ENCODE data around the gene SGCG. TPM values are rescaled to one million over a fixed set of nuclear protein-coding genes. Genes with fewer than 3 reads are reported as not detected.

SGCG gene
- 0.15 TPM for total RNA-seq (2021; ENCODE audit: unreplicated experiment)
- 0.05 TPM in 2 replicates for polyA plus RNA-seq (2012)
- percentile 1 among the genes with signal in this experiment for Bru-seq, nascent RNA
- BruChase-seq, experiment 1, labeled RNA remaining after a 6-hour chase = percentile 2 among the genes with signal in this experiment
- percentile 2 among the genes with signal in this experiment for BruChase-seq, experiment 2, labeled RNA remaining after a 2-hour chase
- long read RNA-seq = 0 reads

DNA sequence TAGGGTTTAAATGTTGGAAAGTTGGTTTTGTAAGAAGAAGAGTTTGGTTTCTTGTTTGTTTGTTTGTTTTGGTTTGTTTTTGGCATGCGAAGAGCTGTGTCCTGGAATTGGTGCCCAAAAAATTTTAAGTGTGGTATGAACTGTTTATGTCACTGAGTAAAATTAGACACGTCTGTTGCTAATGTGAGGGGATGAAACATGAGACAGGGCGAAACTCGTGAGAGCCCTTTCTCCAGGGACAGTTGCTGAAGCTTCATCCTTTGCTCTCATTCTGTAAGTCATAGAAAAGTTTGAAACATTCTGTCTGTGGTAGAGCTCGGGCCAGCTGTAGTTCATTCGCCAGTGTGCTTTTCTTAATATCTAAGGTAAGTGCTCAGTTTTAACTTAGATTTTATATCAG, at the start of gene SGCG:
SGCG (plus strand) TSS at position 269 of the 400 bp plus-strand sequence. CDS start 22,716 bp downstream, outside the sequence.
- BruUV-seq (replicated peaks) = no TSS peak
- POLR2A ChIA-PET = no interaction called here
- H3K27me3 ChIP-seq (ENCODE audit: insufficient read depth, low read length) = no peaks in the 10 kb centered on the region

More for the DNA sequence above, at the start of gene SGCG:
- H3K9me3 ChIP-seq (ENCODE audit: control insufficient read depth in 1 of 2, insufficient read depth in 1 of 2, low read depth in 1 of 2, low read length in 2 of 2) = no peaks in the 10 kb centered on the region
- ChIA-PET CTCF (no interaction called here), RAD21 (ENCODE audit: low non-redundant PET in 1 of 2, low total read pairs in 2 of 2, uncharacterized antibody in 2 of 2, unreplicated experiment in 2 of 2) (no interaction called here)
- no peaks in the 10 kb centered on the region for H3K9me2 ChIP-seq (ENCODE audit: insufficient read depth)
- H3K4me1 ChIP-seq (ENCODE audit: control insufficient read depth in 1 of 2, insufficient read depth in 2 of 2, low read length in 2 of 2) = no peaks in the 10 kb centered on the region
- ATAC-seq (no peak), DNase-seq (ENCODE audit: low read depth, low spot score) (no peak)
- no peak within 1 kb of the TSS for H3K27ac ChIP-seq (ENCODE audit: low read depth, low read length)
- no peaks in the 10 kb centered on the region for H3K79me2 ChIP-seq (ENCODE audit: insufficient read depth, low read length)
- H2AFZ ChIP-seq (ENCODE audit: low read depth, low read length, poor library complexity, severe bottlenecking) = no peak within 1 kb of the TSS
- intact Hi-C loops (cut with micrococcal nuclease) = no loop called here
- no peaks in the 10 kb centered on the region for H3K36me3 ChIP-seq (ENCODE audit: control insufficient read depth in 1 of 2, insufficient read depth in 2 of 2, low read length in 2 of 2)
- no peaks in the 10 kb centered on the region for H4K20me1 ChIP-seq (ENCODE audit: insufficient read depth)
- no peak within 1 kb of the TSS for H3K4me3 ChIP-seq (replicated peaks in 1 of 2; ENCODE audit: low read depth in 1 of 2, low read length in 2 of 2)
- no peak within 1 kb of the TSS for H3K4me2 ChIP-seq (ENCODE audit: low read length)
- TF ChIP-seq ZFX (IDR thresholded peaks at IDR 0.05) = no peak
- TF ChIP-seq CBX3 (IDR thresholded peaks at IDR 0.05; ENCODE audit: low read depth) = no peak
- TF ChIP-seq FOSL1 (IDR thresholded peaks at IDR 0.05; ENCODE audit: low read depth) = no peak
- TF ChIP-seq ATF3 (IDR thresholded peaks at IDR 0.05) = no peak
- no peak for TF ChIP-seq RAD21 (IDR thresholded peaks at IDR 0.05; ENCODE audit: low read depth)
- TF ChIP-seq ELF1 (IDR thresholded peaks at IDR 0.05; ENCODE audit: borderline replicate concordance, low read depth) = no peak
- no peak for TF ChIP-seq CEBPB (IDR thresholded peaks at IDR 0.05; ENCODE audit: low read depth)
- no peak for TF ChIP-seq JUND (IDR thresholded peaks at IDR 0.05)
- no peak for TF ChIP-seq EZH2phosphoT487 (IDR thresholded peaks at IDR 0.05; ENCODE audit: borderline replicate concordance)
- no peak for TF ChIP-seq POLR2A (IDR thresholded peaks at IDR 0.05; ENCODE audit: borderline replicate concordance, extremely low read depth, insufficient read depth, insufficient read length)
- no peak for TF ChIP-seq EZH2 (IDR thresholded peaks at IDR 0.05)
- TF ChIP-seq, protein P1, sequence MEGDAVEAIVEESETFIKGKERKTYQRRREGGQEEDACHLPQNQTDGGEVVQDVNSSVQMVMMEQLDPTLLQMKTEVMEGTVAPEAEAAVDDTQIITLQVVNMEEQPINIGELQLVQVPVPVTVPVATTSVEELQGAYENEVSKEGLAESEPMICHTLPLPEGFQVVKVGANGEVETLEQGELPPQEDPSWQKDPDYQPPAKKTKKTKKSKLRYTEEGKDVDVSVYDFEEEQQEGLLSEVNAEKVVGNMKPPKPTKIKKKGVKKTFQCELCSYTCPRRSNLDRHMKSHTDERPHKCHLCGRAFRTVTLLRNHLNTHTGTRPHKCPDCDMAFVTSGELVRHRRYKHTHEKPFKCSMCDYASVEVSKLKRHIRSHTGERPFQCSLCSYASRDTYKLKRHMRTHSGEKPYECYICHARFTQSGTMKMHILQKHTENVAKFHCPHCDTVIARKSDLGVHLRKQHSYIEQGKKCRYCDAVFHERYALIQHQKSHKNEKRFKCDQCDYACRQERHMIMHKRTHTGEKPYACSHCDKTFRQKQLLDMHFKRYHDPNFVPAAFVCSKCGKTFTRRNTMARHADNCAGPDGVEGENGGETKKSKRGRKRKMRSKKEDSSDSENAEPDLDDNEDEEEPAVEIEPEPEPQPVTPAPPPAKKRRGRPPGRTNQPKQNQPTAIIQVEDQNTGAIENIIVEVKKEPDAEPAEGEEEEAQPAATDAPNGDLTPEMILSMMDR (IDR thresholded peaks at IDR 0.05 in 2 of 3, conservative IDR thresholded peaks at IDR 0.05 in 1 of 3; ENCODE audit: borderline replicate concordance in 1 of 3, insufficient read depth in 1 of 3, low read depth in 2 of 3, low read length in 2 of 3) = no peak
- no peak for TF ChIP-seq TCF7L2 (IDR thresholded peaks at IDR 0.05; ENCODE audit: borderline replicate concordance, extremely low read depth, insufficient read depth, insufficient read length)
- no peak for TF ChIP-seq ZBTB33 (IDR thresholded peaks at IDR 0.05; ENCODE audit: extremely low read depth, insufficient replicate concordance, low read length)
- no peak for TF ChIP-seq YY1 (IDR thresholded peaks at IDR 0.05; ENCODE audit: extremely low read depth, insufficient replicate concordance, low read depth, low read length)
- no peak for TF ChIP-seq EGR1 (IDR thresholded peaks at IDR 0.05; ENCODE audit: low read depth)
- no peak within 1 kb of the TSS for H3K9ac ChIP-seq (ENCODE audit: low read length)

Data from HCT116 (cell line).